Measurements from ENCODE around the gene GOLGA7B.

DNA sequence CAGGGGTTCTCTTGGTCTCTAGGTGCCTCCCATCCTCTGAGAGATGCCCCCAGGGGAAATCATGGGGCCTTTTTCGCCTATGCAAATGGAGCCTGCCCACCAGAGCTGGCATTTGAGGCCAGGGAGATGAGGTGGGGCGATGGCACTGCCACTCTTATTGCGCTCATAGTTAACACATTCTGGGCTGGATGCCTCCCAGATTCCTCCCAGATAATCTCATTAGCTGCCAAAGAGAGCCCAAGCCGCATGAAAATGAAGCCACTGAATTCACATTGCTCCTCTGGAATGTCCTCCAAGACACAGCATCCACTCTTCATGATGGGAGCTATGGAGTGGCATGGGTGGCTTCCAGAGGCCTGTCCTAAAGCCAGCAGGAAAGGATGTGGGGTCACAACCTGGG, 61.0 kb downstream of the GOLGA7B start:
- TF ChIP-seq CTCF (IDR thresholded peaks at IDR 0.05; ENCODE audit: insufficient read depth, low read length), result no peak
- no peak for TF ChIP-seq POLR2AphosphoS5 (IDR thresholded peaks at IDR 0.05; ENCODE audit: low read depth)

Data from HL-60 (cell line).